ENCODE measurements around the gene TNF. TPM values are rescaled to one million over a fixed set of nuclear protein-coding genes. Genes with fewer than 3 reads are reported as not detected.

Gene TNF
- total RNA-seq, 1 experiment from 2014 or later, result 0.64 TPM

- in situ Hi-C loops (cut with HindIII; ENCODE audit: low pct_unique_long_range_greater_than_20kb, low sequenced_read_pairs), result no loop called here
- no TSS peak for BruUV-seq (replicated peaks)
- no peak for DNase-seq (ENCODE audit: low read depth, low spot score)
- no peaks in the 10 kb centered on the region for H3K27me3 ChIP-seq (ENCODE audit: control insufficient read depth, insufficient read depth, low read length)
- ChIA-PET POLR2A (no interaction called here), CTCF (no interaction called here)
- intact Hi-C loops (cut with micrococcal nuclease; ENCODE audit: unreplicated experiment), result no loop called here
- ATAC-seq, result no peak
- no peak overlapping the region for H3K4me3 ChIP-seq (ENCODE audit: low read depth in 2 of 2, low read length in 2 of 2)
- no peak overlapping the region for H3K27ac ChIP-seq (ENCODE audit: low read length)
- no peak for TF ChIP-seq TCF7L2 (IDR thresholded peaks at IDR 0.05; ENCODE audit: low read depth, low read length)
- no peak for TF ChIP-seq REST (IDR thresholded peaks at IDR 0.05; ENCODE audit: insufficient read depth in 1 of 2, low read depth in 2 of 2, low read length in 1 of 2)
- no peak for TF ChIP-seq SIN3A (IDR thresholded peaks at IDR 0.05; ENCODE audit: borderline replicate concordance, insufficient read depth, low read depth, low read length)
- TF ChIP-seq CTCF (IDR thresholded peaks at IDR 0.05), result no peak
- TF ChIP-seq POLR2AphosphoS5 (IDR thresholded peaks at IDR 0.05; ENCODE audit: low read depth, low read length), result no peak
- no peaks in the 10 kb centered on the region for H3K9me3 ChIP-seq (ENCODE audit: control insufficient read depth, insufficient read depth, low read depth, low read length)
- peaks cover 11% of the 10 kb centered on the region for H3K4me1 ChIP-seq (ENCODE audit: control insufficient read depth, insufficient read depth, low read length)
- peaks cover 52% of the 10 kb centered on the region for H3K36me3 ChIP-seq (ENCODE audit: control insufficient read depth, insufficient read depth, low read length)
Measured at GRCh38 chr6:31534521-31535040, 40.8 kb upstream of the TNF start.

GRCh38 chr6:31535538-31536324 is 39.6 kb upstream of the TNF start:
- DNase-seq (ENCODE audit: low read depth, low spot score) (no peak), ATAC-seq (no peak)
- ChIA-PET POLR2A (interaction anchor here (0.9 kb wide), 1 partner anchor 38 kb away, joined by 3 read pairs; no protein-coding TSS in a partner anchor), CTCF (interaction anchor here (0.6 kb wide), 2 partner anchors 45 to 85 kb away, joined by 3 to 6 read pairs; no protein-coding TSS in a partner anchor)
- no peak overlapping the region for H3K27ac ChIP-seq (ENCODE audit: low read length)
- in situ Hi-C loops (cut with HindIII; ENCODE audit: low pct_unique_long_range_greater_than_20kb, low sequenced_read_pairs), result no loop called here
- peaks cover 49% of the 10 kb centered on the region for H3K36me3 ChIP-seq (ENCODE audit: control insufficient read depth, insufficient read depth, low read length)
- TF ChIP-seq SIN3A (IDR thresholded peaks at IDR 0.05; ENCODE audit: borderline replicate concordance, insufficient read depth, low read depth, low read length) (no peak), TCF7L2 (IDR thresholded peaks at IDR 0.05; ENCODE audit: low read depth, low read length) (no peak), CTCF (IDR thresholded peaks at IDR 0.05) (no peak), POLR2AphosphoS5 (IDR thresholded peaks at IDR 0.05; ENCODE audit: low read depth, low read length) (no peak), REST (IDR thresholded peaks at IDR 0.05; ENCODE audit: insufficient read depth in 1 of 2, low read depth in 2 of 2, low read length in 1 of 2) (no peak)
- intact Hi-C loops (cut with micrococcal nuclease; ENCODE audit: unreplicated experiment), result no loop called here
- H3K27me3 ChIP-seq (ENCODE audit: control insufficient read depth, insufficient read depth, low read length), result no peaks in the 10 kb centered on the region
- H3K9me3 ChIP-seq (ENCODE audit: control insufficient read depth, insufficient read depth, low read depth, low read length), result no peaks in the 10 kb centered on the region
- H3K4me3 ChIP-seq (ENCODE audit: low read depth in 2 of 2, low read length in 2 of 2), result no peak overlapping the region
- H3K4me1 ChIP-seq (ENCODE audit: control insufficient read depth, insufficient read depth, low read length), result peaks cover 14% of the 10 kb centered on the region
- no TSS peak for BruUV-seq (replicated peaks)

All from Panc1 (cell line).